Measurements from ENCODE around the gene ENTREP1. TPM values are rescaled to one million over a fixed set of nuclear protein-coding genes. Genes with fewer than 3 reads are reported as not detected.

The ENTREP1 gene
- total RNA-seq, 1 experiment from 2014 or later, result 21.3 TPM

DNA sequence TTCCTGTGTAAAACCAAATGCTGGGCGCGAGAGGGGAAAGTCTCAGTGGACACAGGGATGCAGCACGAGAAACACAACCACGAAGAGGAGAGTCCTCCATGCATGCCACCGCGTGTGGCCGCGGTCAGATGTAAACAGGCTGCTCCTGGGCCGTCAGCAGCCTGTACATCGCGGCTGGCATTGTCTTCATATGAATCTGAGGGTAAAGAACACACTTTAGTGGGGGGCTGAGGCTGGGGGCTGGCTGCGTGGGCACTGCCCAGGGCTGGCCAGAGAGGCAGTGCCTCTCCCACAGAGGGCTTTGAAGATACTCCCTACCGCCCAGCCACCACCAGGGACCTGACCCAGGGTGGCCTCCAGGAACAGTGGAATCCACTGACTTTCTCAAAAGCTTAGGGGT lies 106.2 kb downstream of the ENTREP1 start:
- no peak overlapping the region for H4K8ac ChIP-seq (replicated peaks; ENCODE audit: insufficient read length, low read depth, low read length)
- H3K79me2 ChIP-seq (ENCODE audit: insufficient read depth, low read length), result no peaks in the 10 kb centered on the region
- H3K27ac Mint-ChIP-seq, result no peak overlapping the region
- H3K18ac ChIP-seq (ENCODE audit: insufficient read length, low read depth, low read length), result no peak overlapping the region
- H3K27me3 Mint-ChIP-seq (ENCODE audit: low read depth), result no peaks in the 10 kb centered on the region
- no peak overlapping the region for H2AFZ ChIP-seq (ENCODE audit: low read length)
- no peak overlapping the region for H2BK15ac ChIP-seq (ENCODE audit: low read depth, low read length)
- no peaks in the 10 kb centered on the region for H3K27me3 ChIP-seq (ENCODE audit: insufficient read depth, low read length)
- H3K9ac ChIP-seq (ENCODE audit: extremely low read depth, insufficient read length, low read length), result no peak overlapping the region
- no peaks in the 10 kb centered on the region for H3K4me1 ChIP-seq (ENCODE audit: insufficient read depth, low read length)
- no peak overlapping the region for H2BK5ac ChIP-seq (ENCODE audit: insufficient read length, low read length)
- H3K79me1 ChIP-seq (ENCODE audit: insufficient read depth, low read depth, low read length, poor library complexity, severe bottlenecking), result no peaks in the 10 kb centered on the region
- H3K4me1 Mint-ChIP-seq, result peaks cover 2 to 9% of the 10 kb centered on the region in 2 experiments; a peak in 1 of 4 replicates
- no peak overlapping the region for H3K27ac ChIP-seq (ENCODE audit: insufficient read length, low read depth, low read length)
- no peak overlapping the region for H3K4me3 Mint-ChIP-seq
- no peaks in the 10 kb centered on the region; a peak in 2 of 5 replicates for H3K9me3 Mint-ChIP-seq
- H3K56ac ChIP-seq (ENCODE audit: insufficient read length, low read depth, low read length), result no peak overlapping the region
- H2AK5ac ChIP-seq (ENCODE audit: insufficient read length, low read length), result no peak overlapping the region
- no CpG with 5 or more reads among the region's 13 CpGs for WGBS (ENCODE audit: extremely low coverage, insufficient read length, low lambda C conversion rate)
- no peak overlapping the region for H2BK12ac ChIP-seq (ENCODE audit: insufficient read length, low read depth, low read length)
- H3K14ac ChIP-seq (ENCODE audit: insufficient read depth, low read length), result no peak overlapping the region; the same call in 1 of the 2 replicates
- H3K23ac ChIP-seq (ENCODE audit: insufficient read length, low read depth, low read length), result no peak overlapping the region
- H2BK20ac ChIP-seq (ENCODE audit: low read depth, low read length, poor library complexity, severe bottlenecking), result no peak overlapping the region
- H4K91ac ChIP-seq (ENCODE audit: insufficient read length, low read depth, low read length), result no peak overlapping the region
- H3K36me3 Mint-ChIP-seq (ENCODE audit: insufficient read depth in 1 of 3, low read depth in 3 of 3), result peaks cover under 1 to 3% (median under 1%) of the 10 kb centered on the region in 3 experiments; a peak in 2 of 7 replicates
- H3K4ac ChIP-seq (ENCODE audit: low read depth, low read length), result no peak overlapping the region
- no peak overlapping the region for H3K4me2 ChIP-seq (ENCODE audit: insufficient read depth, insufficient read length, low read length)
- no peak for DNase-seq
- H2BK120ac ChIP-seq (ENCODE audit: low read depth, low read length, poor library complexity, severe bottlenecking), result no peak overlapping the region
- no peak overlapping the region for H3T11ph ChIP-seq (ENCODE audit: low read length)
- no peaks in the 10 kb centered on the region for H3K23me2 ChIP-seq (ENCODE audit: insufficient read length, low read depth, low read length, poor library complexity, severe bottlenecking)
- TF ChIP-seq, protein P1, sequence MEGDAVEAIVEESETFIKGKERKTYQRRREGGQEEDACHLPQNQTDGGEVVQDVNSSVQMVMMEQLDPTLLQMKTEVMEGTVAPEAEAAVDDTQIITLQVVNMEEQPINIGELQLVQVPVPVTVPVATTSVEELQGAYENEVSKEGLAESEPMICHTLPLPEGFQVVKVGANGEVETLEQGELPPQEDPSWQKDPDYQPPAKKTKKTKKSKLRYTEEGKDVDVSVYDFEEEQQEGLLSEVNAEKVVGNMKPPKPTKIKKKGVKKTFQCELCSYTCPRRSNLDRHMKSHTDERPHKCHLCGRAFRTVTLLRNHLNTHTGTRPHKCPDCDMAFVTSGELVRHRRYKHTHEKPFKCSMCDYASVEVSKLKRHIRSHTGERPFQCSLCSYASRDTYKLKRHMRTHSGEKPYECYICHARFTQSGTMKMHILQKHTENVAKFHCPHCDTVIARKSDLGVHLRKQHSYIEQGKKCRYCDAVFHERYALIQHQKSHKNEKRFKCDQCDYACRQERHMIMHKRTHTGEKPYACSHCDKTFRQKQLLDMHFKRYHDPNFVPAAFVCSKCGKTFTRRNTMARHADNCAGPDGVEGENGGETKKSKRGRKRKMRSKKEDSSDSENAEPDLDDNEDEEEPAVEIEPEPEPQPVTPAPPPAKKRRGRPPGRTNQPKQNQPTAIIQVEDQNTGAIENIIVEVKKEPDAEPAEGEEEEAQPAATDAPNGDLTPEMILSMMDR (conservative IDR thresholded peaks at IDR 0.05), result no peak
- no peaks in the 10 kb centered on the region for H4K20me1 ChIP-seq (ENCODE audit: control insufficient read depth, insufficient read depth, insufficient read length)
- H4K5ac ChIP-seq (ENCODE audit: insufficient read length, low read depth, low read length), result no peak overlapping the region
- H3K9me3 ChIP-seq (ENCODE audit: control insufficient read depth, low read depth, low read length), result no peaks in the 10 kb centered on the region
